Transverse colon (tissue), 4 donors: Measurements from ENCODE around the gene CPNE1. TPM values are rescaled to one million over a fixed set of nuclear protein-coding genes. Genes with fewer than 3 reads are reported as not detected.
A peak's percentile ranks its signal among the peaks of the same experiment; 100 is the strongest.

Experiments
- DNase-seq: peaks from one replicate; pipeline ENCODE4 v3.0.0-alpha.2; 2019
- H3K27ac ChIP-seq, 4 donors: fragments of 200-600 bp; sonication (generic); 2 replicates each; pipeline ENCODE4 v1.5.1; 2016 to 2018; ENCODE audit warnings: inconsistent platforms in 4 of 4
- H3K27me3 ChIP-seq: fragments of 200-600 bp; sonication (generic); 2 replicates; pipeline ENCODE4 v1.5.1; 2017; ENCODE audit warnings: inconsistent platforms
- H3K36me3 ChIP-seq, 4 donors: fragments of 200-600 bp; sonication (generic); 2 replicates each; pipeline ENCODE4 v1.5.1; 2017 to 2019; ENCODE audit warnings: inconsistent platforms in 4 of 4
- H3K4me1 ChIP-seq, 4 donors: fragments of 200-600 bp; sonication (generic); 2 replicates each; pipeline ENCODE4 v1.5.1; 2017 to 2020; ENCODE audit warnings: inconsistent platforms in 4 of 4
- H3K4me3 ChIP-seq, 4 donors: fragments of 200-600 bp; sonication (generic); 1 replicate in 1 of 4; 2 replicates in 3 of 4; pipeline versions ENCODE4 v1.5.1 to v1.6.1; 2017 to 2019; ENCODE audit warnings: inconsistent platforms in 4 of 4
- H3K9me3 ChIP-seq, 2 donors: fragments of 200-600 bp; sonication (generic); 2 replicates each; pipeline ENCODE4 v1.5.1; 2017 to 2019; ENCODE audit warnings: inconsistent platforms in 2 of 2
- CTCF ChIP-seq, 5 experiments: fragments of 200-600 bp in 3 of 5; fragments of 450-650 bp in 2 of 5; sonication (generic) in 3 of 5; IDR thresholded peaks; 1 replicate in 2 of 5; 2 replicates in 3 of 5; pipeline ENCODE4 v1.5.1; 2016 to 2017; ENCODE audit warnings: antibody characterized with exemption in 5 of 5, inconsistent platforms in 3 of 5, mild to moderate bottlenecking in 2 of 5, moderate library complexity in 1 of 5
- EP300 ChIP-seq: sonication (generic); formaldehyde crosslinking; IDR thresholded peaks from one replicate; pipeline ENCODE4 v1.6.1; 2017; ENCODE audit warnings: antibody characterized with exemption, low read depth
- POLR2A ChIP-seq: fragments of 450-650 bp; IDR thresholded peaks from one replicate; pipeline ENCODE4 v1.6.1; 2016; ENCODE audit warnings: antibody characterized with exemption, mild to moderate bottlenecking, moderate library complexity
- POLR2AphosphoS5 ChIP-seq, 3 donors: sonication (generic); formaldehyde crosslinking; IDR thresholded peaks; one replicate each; pipeline ENCODE4 v1.6.1; 2016; ENCODE audit warnings: antibody characterized with exemption in 3 of 3
- WGBS, 2 donors: methylation state at CpG; one replicate each; pipeline ENCODE4 v1.1.5; 2018; ENCODE audit warnings: low coverage in 1 of 2; 5-methylcytosine and 5-hydroxymethylcytosine counted together
- in situ Hi-C, 4 donors: fragments of 200-750 bp; cut with MboI; loops; one replicate each; pipeline versions ENCODE4 v1.15.0 to v1.15.1; 2017; ENCODE audit warnings: low sequenced_read_pairs in 3 of 4, low pct_ligation_motif_present in 1 of 4, low pct_unique_long_range_greater_than_20kb in 1 of 4
- intact Hi-C: fragments of 100-400 bp; cut with DNase I; formaldehyde crosslinking; loops from one replicate; pipeline ENCODE4 v1.15.1; 2023; ENCODE audit warnings: low total_unique reads
- total RNA-seq, 4 donors: library from RNA; depleted of rRNA; stranded (reverse); fragments of >200 nt; gene quantifications; one replicate each; pipeline ENCODE4 v1.1.0, GENCODE V29; 2016

CPNE1 gene
- total RNA-seq, 4 donors from 2014 or later: 67.7 to 225 (median 132) TPM

GRCh38 chr20:35619196-35620095 is 45.3 kb downstream of the CPNE1 start:
- no peaks in the 10 kb centered on the region for H3K36me3 ChIP-seq
- H3K27me3 ChIP-seq: no peaks in the 10 kb centered on the region
- intact Hi-C loops (no loop called here), in situ Hi-C loops (no loop called here)
- DNase-seq: peak; percentile 86
- TF ChIP-seq CTCF (IDR thresholded peaks at IDR 0.05) (peak; percentile 14 to 40 (median 33)), POLR2A (no peak), POLR2AphosphoS5 (IDR thresholded peaks at IDR 0.05) (peak in 2 of 3 donors; percentile 10 to 22), EP300 (no peak)
- H3K9me3 ChIP-seq: no peaks in the 10 kb centered on the region
- peaks cover 12 to 39% (median 35%) of the 10 kb centered on the region in 4 donors for H3K4me1 ChIP-seq
- H3K27ac ChIP-seq: peak overlapping the region; percentile 90 to 98 (median 96)
- peak overlapping the region; percentile 27 to 64 (median 40) for H3K4me3 ChIP-seq
- WGBS, 2 donors: 7% methylated on average over 40 of the region's 49 CpGs; no CpG with 5 or more reads in 1 of the 2 donors

GRCh38 chr20:35618263-35619131 is 46.2 kb downstream of the CPNE1 start:
- Histone ChIP-seq H3K36me3 (no peaks in the 10 kb centered on the region), H3K9me3 (no peaks in the 10 kb centered on the region), H3K27ac (peak overlapping the region; percentile 90 to 98 (median 96)), H3K4me3 (peak overlapping the region; percentile 27 to 64 (median 40)), H3K27me3 (no peaks in the 10 kb centered on the region), H3K4me1 (peaks cover 12 to 47% (median 37%) of the 10 kb centered on the region in 4 donors)
- WGBS, 2 donors: 15% methylated on average over 32 of the region's 35 CpGs; no CpG with 5 or more reads in 1 of the 2 donors
- intact Hi-C loops (no loop called here), in situ Hi-C loops (no loop called here)
- TF ChIP-seq CTCF (IDR thresholded peaks at IDR 0.05) (no peak), EP300 (no peak), POLR2A (no peak), POLR2AphosphoS5 (IDR thresholded peaks at IDR 0.05) (no peak)
- no peak for DNase-seq

DNA sequence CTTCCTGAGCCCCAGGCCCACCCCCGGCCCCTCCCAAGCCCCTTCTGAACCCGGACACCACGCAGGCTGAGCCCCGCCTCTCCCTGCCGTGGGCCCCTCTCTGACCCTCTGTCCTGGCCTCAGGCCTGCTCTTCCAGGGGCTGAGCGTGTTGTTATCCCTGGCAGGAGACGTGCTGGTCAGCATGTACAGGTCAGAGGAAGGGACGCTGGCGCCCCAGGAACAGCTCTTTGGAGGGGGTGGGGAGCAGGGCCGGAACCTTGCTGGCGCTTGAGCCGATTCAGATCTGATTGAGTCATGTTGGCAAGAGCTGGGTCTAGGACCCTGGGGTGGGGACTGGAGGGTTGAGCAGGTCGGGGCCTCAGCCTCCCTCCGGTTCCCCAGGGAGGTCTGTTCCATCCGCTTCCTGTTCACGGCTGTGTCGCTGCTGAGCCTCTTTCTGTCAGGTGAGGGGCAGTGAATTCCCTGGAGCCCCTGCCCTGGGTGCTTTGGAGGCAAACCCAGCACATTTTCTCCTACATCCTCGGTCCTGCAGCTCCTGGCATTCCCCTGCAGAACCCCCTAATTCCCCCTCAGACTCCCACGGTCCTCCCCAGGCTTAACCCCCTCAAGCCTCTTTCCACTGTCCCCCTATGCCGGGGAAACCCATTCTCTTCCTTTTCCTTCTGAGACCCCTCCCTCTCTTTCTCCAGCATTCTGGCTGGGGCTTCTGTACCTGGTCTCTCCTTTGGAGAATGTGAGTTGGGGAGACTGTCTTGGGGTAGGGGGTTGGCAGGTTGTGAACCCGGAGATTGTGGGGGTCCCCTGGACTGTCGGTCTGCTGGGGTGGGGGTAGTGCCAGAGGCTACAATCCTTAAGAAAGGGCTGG is 47.1 kb downstream of the CPNE1 start:
- peak; percentile 65 for DNase-seq
- in situ Hi-C loops (no loop called here), intact Hi-C loops (loop anchor here (2.0 kb wide), 1 partner anchor 47 kb away; the partner anchor contains the start of genes CPNE1 and RBM12)
- Histone ChIP-seq H3K27me3 (no peaks in the 10 kb centered on the region), H3K36me3 (no peaks in the 10 kb centered on the region), H3K27ac (peak overlapping the region; percentile 90 to 98 (median 96)), H3K4me3 (peak overlapping the region in 3 of 4 donors; percentile 44 to 64 (median 56)), H3K9me3 (no peaks in the 10 kb centered on the region), H3K4me1 (peaks cover 12 to 47% (median 37%) of the 10 kb centered on the region in 4 donors)
- WGBS, 2 donors: 13 to 19% methylated on average over 5 to 22 of the region's 22 CpGs
- TF ChIP-seq EP300 (no peak), CTCF (IDR thresholded peaks at IDR 0.05) (peak; percentile 27 to 49 (median 42))
